Mesothelial cell of epicardium (in vitro differentiated cells): Measurements from ENCODE around the gene TFDP3. TPM values are rescaled to one million over a fixed set of nuclear protein-coding genes. Genes with fewer than 3 reads are reported as not detected.

ENCODE experiments used
- DNase-seq, 2 experiments: peaks; one replicate each; pipeline ENCODE4 v3.0.0; 2021; ENCODE audit warnings: low spot score in 2 of 2; ENCODE audit not compliant: unreplicated experiment in 2 of 2
- H3K27ac Mint-ChIP-seq: 2 replicates; pipeline ENCODE4 v1.8.0; 2021; ENCODE audit warnings: mixed read lengths
- H3K27me3 Mint-ChIP-seq: 2 replicates; pipeline ENCODE4 v1.8.0; 2021; ENCODE audit warnings: low read depth, mixed read lengths
- H3K36me3 Mint-ChIP-seq: 2 replicates; pipeline ENCODE4 v1.8.0; 2021; ENCODE audit warnings: mixed read lengths
- H3K4me1 Mint-ChIP-seq: 2 replicates; pipeline ENCODE4 v1.8.0; 2021; ENCODE audit warnings: mixed read lengths
- H3K4me3 Mint-ChIP-seq: 2 replicates; pipeline ENCODE4 v1.8.0; 2021; ENCODE audit warnings: mild to moderate bottlenecking, moderate library complexity, mixed read lengths
- H3K9me3 Mint-ChIP-seq: 2 replicates; pipeline ENCODE4 v1.8.0; 2021; ENCODE audit warnings: mixed read lengths
- total RNA-seq: library from RNA; stranded (reverse); gene quantifications from 3 replicates; pipeline ENCODE4 v1.2.1, GENCODE V29; 2021
- TF ChIP-seq, protein P1 (sequence below): fragments of 200-600 bp; sonication (generic); IDR thresholded peaks from one replicate; pipeline ENCODE4 v1.5.0; 2021; ENCODE audit warnings: antibody characterized with exemption; ENCODE audit not compliant: unreplicated experiment

Gene TFDP3
- total RNA-seq, 1 donor from 2014 or later = not detected

DNA sequence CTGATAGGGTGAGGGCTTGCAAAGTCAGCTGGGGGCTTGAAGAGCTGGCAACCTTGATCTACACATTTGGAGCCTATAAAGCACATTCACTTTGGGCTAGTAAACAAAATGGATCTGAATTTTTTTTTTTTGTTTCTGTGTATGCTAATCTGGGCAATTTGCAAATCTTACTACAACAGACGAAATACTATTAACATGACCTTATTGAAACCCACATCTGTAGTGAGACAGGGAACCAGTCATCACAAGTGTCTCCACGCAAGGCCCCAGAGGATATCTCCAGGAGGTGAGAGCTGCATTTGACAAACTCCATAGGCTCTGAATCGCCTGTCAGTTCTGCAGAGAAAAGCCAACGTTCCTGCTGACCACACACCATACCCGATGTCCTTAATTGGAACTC is 33.0 kb upstream of the TFDP3 start:
- Mint-ChIP-seq H3K36me3 (peaks cover 6% of the 10 kb centered on the region), H3K9me3 (peaks cover 15% of the 10 kb centered on the region), H3K4me1 (peaks cover 23% of the 10 kb centered on the region), H3K27ac (no peak overlapping the region), H3K4me3 (no peak overlapping the region), H3K27me3 (no peaks in the 10 kb centered on the region)
- TF ChIP-seq, protein P1, sequence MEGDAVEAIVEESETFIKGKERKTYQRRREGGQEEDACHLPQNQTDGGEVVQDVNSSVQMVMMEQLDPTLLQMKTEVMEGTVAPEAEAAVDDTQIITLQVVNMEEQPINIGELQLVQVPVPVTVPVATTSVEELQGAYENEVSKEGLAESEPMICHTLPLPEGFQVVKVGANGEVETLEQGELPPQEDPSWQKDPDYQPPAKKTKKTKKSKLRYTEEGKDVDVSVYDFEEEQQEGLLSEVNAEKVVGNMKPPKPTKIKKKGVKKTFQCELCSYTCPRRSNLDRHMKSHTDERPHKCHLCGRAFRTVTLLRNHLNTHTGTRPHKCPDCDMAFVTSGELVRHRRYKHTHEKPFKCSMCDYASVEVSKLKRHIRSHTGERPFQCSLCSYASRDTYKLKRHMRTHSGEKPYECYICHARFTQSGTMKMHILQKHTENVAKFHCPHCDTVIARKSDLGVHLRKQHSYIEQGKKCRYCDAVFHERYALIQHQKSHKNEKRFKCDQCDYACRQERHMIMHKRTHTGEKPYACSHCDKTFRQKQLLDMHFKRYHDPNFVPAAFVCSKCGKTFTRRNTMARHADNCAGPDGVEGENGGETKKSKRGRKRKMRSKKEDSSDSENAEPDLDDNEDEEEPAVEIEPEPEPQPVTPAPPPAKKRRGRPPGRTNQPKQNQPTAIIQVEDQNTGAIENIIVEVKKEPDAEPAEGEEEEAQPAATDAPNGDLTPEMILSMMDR = no peak
- DNase-seq = no peak

- Mint-ChIP-seq H3K36me3 (peaks cover 10% of the 10 kb centered on the region), H3K4me1 (peaks cover 23% of the 10 kb centered on the region), H3K27me3 (no peaks in the 10 kb centered on the region), H3K4me3 (no peak overlapping the region), H3K27ac (no peak overlapping the region), H3K9me3 (peaks cover 20% of the 10 kb centered on the region)
- TF ChIP-seq, protein P1 = no peak
- DNase-seq = no peak
Observed at GRCh38 chrX:133250184-133251100, 32.3 kb upstream of the TFDP3 start.

- Mint-ChIP-seq H3K27me3 (no peaks in the 10 kb centered on the region), H3K4me3 (no peak overlapping the region), H3K4me1 (peaks cover 23% of the 10 kb centered on the region), H3K9me3 (peaks cover 27% of the 10 kb centered on the region), H3K36me3 (peaks cover 10% of the 10 kb centered on the region), H3K27ac (peak overlapping the region; percentile 19)
- DNase-seq = no peak
- TF ChIP-seq, protein P1 = no peak
Observed at GRCh38 chrX:133249266-133250058, 31.3 kb upstream of the TFDP3 start.

GRCh38 chrX:133248177-133248576 is 30.0 kb upstream of the TFDP3 start:
- Mint-ChIP-seq H3K4me1 (peaks cover 23% of the 10 kb centered on the region), H3K27me3 (no peaks in the 10 kb centered on the region), H3K27ac (no peak overlapping the region), H3K4me3 (no peak overlapping the region), H3K36me3 (peaks cover 10% of the 10 kb centered on the region), H3K9me3 (peaks cover 32% of the 10 kb centered on the region)
- TF ChIP-seq, protein P1 = no peak
- no peak for DNase-seq

DNA sequence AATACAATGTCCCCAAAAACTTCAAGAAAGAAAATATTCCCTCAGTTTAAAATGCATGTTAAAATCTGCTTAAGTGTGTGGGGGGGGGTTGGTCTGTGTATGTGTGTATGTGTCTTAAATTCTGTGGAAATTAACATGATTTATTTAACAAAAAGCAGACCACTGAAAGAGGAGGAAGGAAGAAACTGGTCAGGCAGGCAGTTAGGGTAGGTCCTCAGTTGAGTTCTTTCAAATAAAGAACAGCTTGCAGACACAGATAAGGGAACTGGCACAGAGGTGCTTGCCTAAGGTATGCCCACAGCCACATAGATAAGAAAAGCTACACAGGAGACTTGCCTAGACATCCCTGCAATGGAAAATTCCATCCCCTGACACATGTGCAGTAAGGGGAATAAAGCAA is 28.8 kb upstream of the TFDP3 start:
- H3K9me3 Mint-ChIP-seq = peaks cover 32% of the 10 kb centered on the region
- H3K36me3 Mint-ChIP-seq = peaks cover 10% of the 10 kb centered on the region
- H3K4me3 Mint-ChIP-seq = no peak overlapping the region
- TF ChIP-seq, protein P1 = no peak
- no peak for DNase-seq
- no peaks in the 10 kb centered on the region for H3K27me3 Mint-ChIP-seq
- H3K27ac Mint-ChIP-seq = no peak overlapping the region
- peaks cover 23% of the 10 kb centered on the region for H3K4me1 Mint-ChIP-seq
